DOHH2 (cell line): ENCODE data around the gene TMEM132E.

ENCODE experiments used
- H3F3A ChIP-seq: fragments of 200-600 bp; sonication (generic), shearing (Covaris generic); 2 replicates; pipeline ENCODE4 v1.6.0; 2016; ENCODE audit warnings: antibody characterized with exemption, mild to moderate bottlenecking; ENCODE audit not compliant: control insufficient read depth, insufficient read depth
- H3K27ac ChIP-seq: fragments of 200-600 bp; sonication (generic); 2 replicates; pipeline ENCODE4 v1.5.1; 2014; ENCODE audit warnings: low read depth, mild to moderate bottlenecking, low read length, moderate library complexity
- H3K27me3 ChIP-seq: fragments of 200-600 bp; sonication (generic); 2 replicates; pipeline ENCODE4 v1.6.1; 2014; ENCODE audit warnings: mild to moderate bottlenecking, low read length, mixed read lengths; ENCODE audit not compliant: control insufficient read depth
- H3K36me3 ChIP-seq: fragments of 200-600 bp; sonication (generic); 2 replicates; pipeline ENCODE4 v1.6.1; 2014; ENCODE audit warnings: mild to moderate bottlenecking, low read length, moderate library complexity, mixed read lengths; ENCODE audit not compliant: control insufficient read depth
- H3K4me1 ChIP-seq: fragments of 200-600 bp; sonication (generic); 2 replicates; pipeline ENCODE4 v1.6.1; 2014; ENCODE audit warnings: mild to moderate bottlenecking, low read length, mixed read lengths; ENCODE audit not compliant: control insufficient read depth
- H3K4me2 ChIP-seq: fragments of 200-600 bp; sonication (generic); 2 replicates; pipeline ENCODE4 v1.6.0; 2014; ENCODE audit warnings: mild to moderate bottlenecking, low read length, moderate library complexity
- H3K4me3 ChIP-seq: fragments of 200-600 bp; sonication (generic); 2 replicates; pipeline ENCODE4 v1.5.1; 2014; ENCODE audit warnings: mild to moderate bottlenecking, low read length, mixed read lengths
- H3K79me2 ChIP-seq: fragments of 200-600 bp; sonication (generic); 2 replicates; pipeline ENCODE4 v1.6.1; 2014; ENCODE audit warnings: mild to moderate bottlenecking, low read length, mixed read lengths; ENCODE audit not compliant: control insufficient read depth
- H3K9me2 ChIP-seq: fragments of 200-600 bp; sonication (generic); replicated peaks from 2 replicates; pipeline ENCODE4 v1.6.1; 2014; ENCODE audit warnings: mild to moderate bottlenecking, low read length, mixed read lengths; ENCODE audit not compliant: control insufficient read depth
- H3K9me3 ChIP-seq: fragments of 200-600 bp; sonication (generic); 2 replicates; pipeline ENCODE4 v1.6.1; 2014; ENCODE audit warnings: antibody characterized with exemption, low read length, mixed read lengths; ENCODE audit not compliant: control insufficient read depth, insufficient read depth
- H4K20me1 ChIP-seq: fragments of 200-600 bp; sonication (generic); 2 replicates; pipeline ENCODE4 v1.6.0; 2014; ENCODE audit warnings: low read depth, mild to moderate bottlenecking, antibody characterized with exemption, low read length, moderate library complexity; ENCODE audit not compliant: control insufficient read depth, insufficient read depth
- EZH2phosphoT487 ChIP-seq: fragments of 200-600 bp; sonication (generic); IDR thresholded peaks from 2 replicates; pipeline ENCODE4 v1.6.1; 2017; ENCODE audit warnings: borderline replicate concordance, mild to moderate bottlenecking, antibody characterized with exemption, low read length, moderate library complexity, mixed read lengths
- TF ChIP-seq, protein P1 (sequence below): fragments of 200-600 bp; sonication (generic); IDR thresholded peaks from one replicate; pipeline ENCODE4 v1.5.1; 2014; ENCODE audit warnings: antibody characterized with exemption, mild to moderate bottlenecking, low read depth, low read length; ENCODE audit not compliant: poor library complexity, severe bottlenecking

TMEM132E gene

DNA sequence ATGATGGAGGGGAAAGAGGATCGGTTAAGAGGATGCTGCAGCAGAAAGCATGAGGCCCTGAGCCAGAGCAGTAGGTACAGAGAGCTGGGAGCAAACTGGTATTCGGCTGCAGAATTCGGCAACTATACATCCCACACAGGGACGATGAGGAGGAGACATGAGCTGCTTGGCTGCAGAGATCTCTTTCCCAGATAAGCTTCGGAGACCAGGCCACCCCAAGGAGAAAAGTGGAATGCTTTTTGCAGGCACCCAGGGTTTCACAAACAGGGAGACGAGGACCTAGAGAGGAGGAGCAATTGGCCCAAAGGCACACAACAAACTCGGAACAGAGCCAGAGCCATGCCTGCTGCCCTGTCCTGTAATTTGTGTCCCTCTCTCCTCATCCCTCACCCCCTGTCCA is 62.0 kb downstream of the TMEM132E start:
- Histone ChIP-seq H3K36me3 (no peaks in the 10 kb centered on the region), H3K4me1 (no peaks in the 10 kb centered on the region), H3K4me3 (no peak overlapping the region), H3K9me2 (no peaks in the 10 kb centered on the region), H3F3A (no peaks in the 10 kb centered on the region), H3K9me3 (no peaks in the 10 kb centered on the region), H3K27me3 (no peaks in the 10 kb centered on the region), H3K4me2 (no peak overlapping the region), H3K27ac (no peak overlapping the region), H4K20me1 (no peaks in the 10 kb centered on the region), H3K79me2 (no peaks in the 10 kb centered on the region)
- no peak for TF ChIP-seq EZH2phosphoT487
- TF ChIP-seq, protein P1, sequence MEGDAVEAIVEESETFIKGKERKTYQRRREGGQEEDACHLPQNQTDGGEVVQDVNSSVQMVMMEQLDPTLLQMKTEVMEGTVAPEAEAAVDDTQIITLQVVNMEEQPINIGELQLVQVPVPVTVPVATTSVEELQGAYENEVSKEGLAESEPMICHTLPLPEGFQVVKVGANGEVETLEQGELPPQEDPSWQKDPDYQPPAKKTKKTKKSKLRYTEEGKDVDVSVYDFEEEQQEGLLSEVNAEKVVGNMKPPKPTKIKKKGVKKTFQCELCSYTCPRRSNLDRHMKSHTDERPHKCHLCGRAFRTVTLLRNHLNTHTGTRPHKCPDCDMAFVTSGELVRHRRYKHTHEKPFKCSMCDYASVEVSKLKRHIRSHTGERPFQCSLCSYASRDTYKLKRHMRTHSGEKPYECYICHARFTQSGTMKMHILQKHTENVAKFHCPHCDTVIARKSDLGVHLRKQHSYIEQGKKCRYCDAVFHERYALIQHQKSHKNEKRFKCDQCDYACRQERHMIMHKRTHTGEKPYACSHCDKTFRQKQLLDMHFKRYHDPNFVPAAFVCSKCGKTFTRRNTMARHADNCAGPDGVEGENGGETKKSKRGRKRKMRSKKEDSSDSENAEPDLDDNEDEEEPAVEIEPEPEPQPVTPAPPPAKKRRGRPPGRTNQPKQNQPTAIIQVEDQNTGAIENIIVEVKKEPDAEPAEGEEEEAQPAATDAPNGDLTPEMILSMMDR = no peak

DNA sequence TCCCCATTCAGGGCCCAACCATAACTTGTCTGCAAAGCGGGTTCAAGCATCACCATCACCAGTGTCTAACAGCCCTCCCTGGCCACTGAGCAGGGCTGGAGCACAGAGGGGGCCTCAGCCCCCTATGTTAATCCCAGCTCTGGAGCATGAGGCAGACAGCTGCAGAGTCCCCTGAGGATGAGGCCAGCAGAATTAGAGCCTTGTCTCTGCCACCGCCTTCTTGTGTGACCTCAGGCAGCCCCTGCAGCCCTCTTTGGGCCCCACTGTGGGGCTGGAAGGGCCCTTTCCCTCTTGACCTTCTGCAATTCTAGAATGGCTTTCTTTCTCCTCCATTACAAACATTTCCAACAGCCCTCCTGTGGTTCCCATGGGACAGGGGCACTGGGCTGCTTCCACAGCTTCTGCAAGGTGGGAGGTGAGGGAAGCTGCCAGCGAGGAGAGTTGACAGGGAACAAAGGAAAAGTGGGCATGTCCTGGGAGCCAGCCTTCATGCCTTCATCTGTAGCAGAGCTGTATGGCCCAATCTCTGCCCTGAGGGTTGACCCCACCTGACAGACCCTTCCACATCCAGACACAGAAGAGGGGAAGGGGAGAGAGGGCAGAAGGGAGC is 65.7 kb downstream of the TMEM132E start:
- Histone ChIP-seq H3F3A (no peaks in the 10 kb centered on the region), H4K20me1 (no peaks in the 10 kb centered on the region), H3K9me3 (no peaks in the 10 kb centered on the region), H3K4me1 (no peaks in the 10 kb centered on the region), H3K4me3 (no peak overlapping the region), H3K9me2 (no peaks in the 10 kb centered on the region), H3K27me3 (no peaks in the 10 kb centered on the region), H3K4me2 (no peak overlapping the region), H3K79me2 (no peaks in the 10 kb centered on the region), H3K36me3 (no peaks in the 10 kb centered on the region), H3K27ac (no peak overlapping the region)
- TF ChIP-seq, protein P1 = no peak
- no peak for TF ChIP-seq EZH2phosphoT487

DNA sequence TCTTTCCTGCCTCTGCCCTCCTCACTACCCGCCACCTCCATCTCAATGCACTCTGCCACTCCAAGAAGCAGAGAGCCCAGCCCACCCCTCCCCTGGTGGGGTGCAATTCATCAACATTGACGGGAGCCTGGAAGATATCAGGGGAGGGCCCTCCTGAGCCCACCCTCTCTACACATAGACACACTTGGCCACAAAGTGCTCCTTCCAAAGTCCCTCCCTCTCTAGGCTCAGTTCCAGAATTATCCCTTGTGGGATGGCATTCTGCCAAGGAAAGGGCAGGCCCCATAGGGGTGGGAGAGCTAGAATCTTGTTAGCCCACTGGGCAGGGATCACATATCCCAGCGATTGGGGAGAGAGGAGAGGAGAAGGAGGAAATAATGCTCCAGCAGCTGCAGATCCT is 66.2 kb downstream of the TMEM132E start:
- H3K4me1 ChIP-seq = no peaks in the 10 kb centered on the region
- no peaks in the 10 kb centered on the region for H3K9me3 ChIP-seq
- no peaks in the 10 kb centered on the region for H3K36me3 ChIP-seq
- TF ChIP-seq, protein P1 = no peak
- TF ChIP-seq EZH2phosphoT487 = no peak
- no peaks in the 10 kb centered on the region for H3K9me2 ChIP-seq
- H4K20me1 ChIP-seq = no peaks in the 10 kb centered on the region
- H3K4me2 ChIP-seq = no peak overlapping the region
- no peaks in the 10 kb centered on the region for H3K79me2 ChIP-seq
- H3K27ac ChIP-seq = no peak overlapping the region
- H3K27me3 ChIP-seq = no peaks in the 10 kb centered on the region
- no peak overlapping the region for H3K4me3 ChIP-seq
- H3F3A ChIP-seq = no peaks in the 10 kb centered on the region
